Gastrocnemius medialis (tissue), 4 donors: ENCODE measurements around the gene MDFIC2.

Experiments
- CTCF ChIP-seq, 5 experiments: fragments of 450-650 bp in 3 of 5; fragments of 200-600 bp in 2 of 5; sonication (generic) in 2 of 5; IDR thresholded peaks in 4 of 5; conservative IDR thresholded peaks in 1 of 5; 1 replicate in 4 of 5; 2 replicates in 1 of 5; pipeline ENCODE4 v1.5.1; 2016 to 2019; ENCODE audit warnings: antibody characterized with exemption in 5 of 5, mild to moderate bottlenecking in 3 of 5, moderate library complexity in 3 of 5
- POLR2A ChIP-seq, 2 donors: fragments of 450-650 bp; IDR thresholded peaks; one replicate each; pipeline ENCODE4 v1.6.1; 2017; ENCODE audit warnings: antibody characterized with exemption in 2 of 2, mild to moderate bottlenecking in 2 of 2, moderate library complexity in 2 of 2

GRCh38 chr3:70281663-70282062 lies 30.8 kb downstream of the MDFIC2 start:
- no peak for TF ChIP-seq POLR2A (IDR thresholded peaks at IDR 0.05)
- TF ChIP-seq CTCF (IDR thresholded peaks at IDR 0.05 in 4 of 5, conservative IDR thresholded peaks at IDR 0.05 in 1 of 5) = no peak
